Stimulated activated CD4-positive, alpha-beta T cell treated with anti-CD3 and anti-CD28 coated beads, Interleukin-2, amount 100 ng/mL, for 4 hours (primary cell): ENCODE measurements around the gene ALCAM.
A peak's percentile ranks its signal among the peaks of the same experiment; 100 is the strongest.

Experiments used
- DNase-seq: peaks from one replicate; pipeline ENCODE4 v3.0.0-alpha.2; 2020; ENCODE audit warnings: low read depth

ALCAM gene

DNA sequence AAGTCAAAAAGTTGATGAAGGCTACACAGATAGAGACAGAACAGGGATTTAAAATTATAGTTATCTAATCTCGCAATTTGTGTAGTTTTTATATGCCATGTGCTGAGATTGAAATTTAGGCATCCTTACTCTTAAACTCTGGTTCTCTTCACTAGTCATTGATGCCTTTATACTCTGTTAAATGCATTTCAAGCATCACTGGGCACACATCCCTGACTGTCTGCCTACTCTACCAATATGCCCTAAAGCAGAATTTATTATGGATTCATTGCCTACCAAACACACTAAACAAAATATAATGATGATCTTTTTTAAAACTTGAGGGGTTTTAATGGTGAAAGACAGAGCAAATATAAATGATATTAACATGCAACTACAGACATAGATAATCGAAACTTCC lies 10.3 kb upstream of the ALCAM start:
- no peak for DNase-seq

DNA sequence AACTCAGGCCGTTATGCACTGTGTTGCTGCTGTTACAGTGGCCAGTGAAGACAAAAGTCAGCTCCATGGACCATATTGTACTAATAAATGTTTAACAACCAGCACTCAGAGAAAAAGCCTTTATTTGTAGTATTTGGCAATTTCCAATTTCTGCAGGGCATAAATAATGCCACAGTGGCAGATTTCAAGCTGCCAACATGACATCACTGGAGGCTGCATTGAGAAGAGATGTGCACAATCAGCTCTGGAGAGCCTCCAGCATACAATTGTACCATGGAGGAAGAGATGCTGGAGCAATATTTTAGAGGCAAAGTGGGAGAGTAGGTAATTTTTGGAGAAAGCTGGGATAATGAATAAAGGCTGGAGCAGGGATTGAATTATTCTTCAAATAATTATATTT lies 9.7 kb upstream of the ALCAM start:
- DNase-seq: no peak

DNA sequence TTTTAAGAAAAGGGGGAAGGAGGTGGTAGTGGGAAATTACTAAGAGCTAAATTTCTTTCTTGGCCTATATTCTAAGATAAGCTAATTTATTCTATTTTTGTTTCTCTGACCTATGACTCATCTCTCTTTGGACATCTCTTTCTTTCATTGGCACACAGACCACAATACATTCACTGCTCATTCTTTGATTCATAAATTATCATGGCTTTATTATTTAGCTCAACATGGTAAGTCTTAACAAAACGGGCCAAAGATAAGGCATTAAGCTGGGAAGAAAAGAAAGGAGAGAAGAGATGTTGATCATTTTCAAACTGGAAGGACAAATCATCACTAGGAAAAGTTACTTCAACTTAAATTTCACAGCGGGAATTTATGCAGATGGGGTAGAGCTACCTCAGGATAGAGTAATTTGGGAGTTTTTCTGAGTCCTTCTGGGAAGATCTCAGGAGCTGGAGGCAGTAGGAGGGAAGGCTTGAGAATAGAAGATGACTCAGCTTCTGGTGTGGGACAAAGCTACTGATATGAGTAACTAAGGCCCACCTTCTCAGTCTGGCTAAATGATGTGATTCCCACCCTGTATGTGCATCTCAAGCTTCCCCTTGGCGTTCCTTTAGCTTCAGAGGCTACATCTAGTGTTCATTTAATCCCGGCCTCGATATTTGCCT lies 7.5 kb upstream of the ALCAM start:
- no peak for DNase-seq

DNA sequence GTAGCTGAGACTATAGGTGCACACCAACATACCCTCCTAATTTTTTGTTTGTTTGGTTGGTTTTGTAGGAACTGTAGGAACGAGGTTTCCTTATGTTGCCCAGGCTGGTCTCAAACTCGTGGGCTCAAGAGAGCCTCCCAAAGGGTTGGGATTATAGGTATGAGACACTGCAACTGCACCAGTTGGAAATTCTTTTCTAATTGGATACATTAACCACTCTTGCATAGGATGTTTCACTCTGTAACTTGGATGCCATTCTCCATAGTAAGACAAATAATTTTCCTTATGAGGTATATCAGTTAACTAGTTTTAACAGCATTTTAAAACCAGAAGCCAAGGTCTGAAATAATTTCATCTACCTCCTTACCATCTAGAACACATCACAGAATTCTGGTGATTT lies 6.7 kb upstream of the ALCAM start:
- DNase-seq: no peak

DNA sequence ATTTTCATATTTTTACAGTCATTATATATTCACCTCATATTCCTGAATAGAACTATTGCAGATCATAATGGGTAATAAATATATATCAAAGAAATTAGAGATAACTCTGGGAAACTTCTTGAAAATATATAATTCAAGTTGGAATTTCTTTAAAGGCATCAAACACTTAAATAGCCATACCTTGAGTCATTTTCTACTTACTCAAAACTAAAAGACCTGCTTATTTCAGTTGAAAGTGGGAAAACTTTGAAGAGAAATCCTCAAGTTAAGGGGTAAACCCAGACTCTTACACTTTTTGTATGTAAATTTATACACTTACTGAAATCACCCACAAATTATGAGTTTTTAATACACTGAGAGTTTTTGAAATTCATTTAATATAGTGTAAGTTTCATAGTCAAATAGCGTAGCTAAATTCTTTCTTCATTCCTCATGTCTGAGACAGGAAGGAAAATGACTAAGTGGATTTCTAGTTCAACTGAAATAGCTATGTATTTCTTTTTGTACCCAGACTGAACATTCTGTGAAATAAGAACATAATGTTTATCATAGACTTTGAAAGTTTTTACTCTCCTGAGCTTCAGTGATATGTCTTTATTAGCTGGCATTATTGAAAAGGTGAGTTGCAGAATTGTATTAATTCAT lies 4.6 kb upstream of the ALCAM start:
- no peak for DNase-seq

DNA sequence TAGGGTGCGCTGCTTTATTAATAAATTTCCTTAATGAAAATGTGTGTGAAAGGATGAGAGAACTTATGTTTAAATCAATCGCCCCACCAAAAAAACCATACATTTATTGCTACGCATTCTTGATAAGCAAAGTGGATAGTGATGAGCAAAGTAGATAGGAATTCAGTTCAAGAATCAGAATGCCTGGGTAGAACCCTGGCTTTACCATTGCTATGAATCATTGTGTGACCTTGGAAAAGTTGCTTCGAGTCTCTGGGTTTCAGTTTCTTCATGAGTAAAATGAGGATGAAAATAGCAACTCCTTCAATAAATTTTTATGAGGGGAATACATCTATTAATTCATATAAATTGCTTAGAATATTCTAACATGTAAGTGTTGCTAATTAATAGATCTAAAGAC lies 2.6 kb upstream of the ALCAM start:
- no peak for DNase-seq

DNA sequence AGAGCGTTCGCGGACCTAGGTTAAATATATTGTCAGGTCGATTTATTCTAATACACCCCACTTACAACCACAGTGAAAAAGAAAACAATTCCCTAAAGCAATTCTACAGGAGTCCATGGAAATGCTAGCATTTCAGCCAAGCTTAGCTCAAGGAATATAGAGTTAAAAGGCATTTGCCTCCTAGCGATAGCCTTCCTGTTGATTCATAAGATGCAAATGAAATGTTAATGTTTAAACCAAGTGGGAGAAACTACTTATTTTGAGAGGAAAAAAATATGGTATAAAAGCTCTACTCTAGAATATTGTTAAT lies 1.7 kb upstream of the ALCAM start:
- no peak for DNase-seq

DNA sequence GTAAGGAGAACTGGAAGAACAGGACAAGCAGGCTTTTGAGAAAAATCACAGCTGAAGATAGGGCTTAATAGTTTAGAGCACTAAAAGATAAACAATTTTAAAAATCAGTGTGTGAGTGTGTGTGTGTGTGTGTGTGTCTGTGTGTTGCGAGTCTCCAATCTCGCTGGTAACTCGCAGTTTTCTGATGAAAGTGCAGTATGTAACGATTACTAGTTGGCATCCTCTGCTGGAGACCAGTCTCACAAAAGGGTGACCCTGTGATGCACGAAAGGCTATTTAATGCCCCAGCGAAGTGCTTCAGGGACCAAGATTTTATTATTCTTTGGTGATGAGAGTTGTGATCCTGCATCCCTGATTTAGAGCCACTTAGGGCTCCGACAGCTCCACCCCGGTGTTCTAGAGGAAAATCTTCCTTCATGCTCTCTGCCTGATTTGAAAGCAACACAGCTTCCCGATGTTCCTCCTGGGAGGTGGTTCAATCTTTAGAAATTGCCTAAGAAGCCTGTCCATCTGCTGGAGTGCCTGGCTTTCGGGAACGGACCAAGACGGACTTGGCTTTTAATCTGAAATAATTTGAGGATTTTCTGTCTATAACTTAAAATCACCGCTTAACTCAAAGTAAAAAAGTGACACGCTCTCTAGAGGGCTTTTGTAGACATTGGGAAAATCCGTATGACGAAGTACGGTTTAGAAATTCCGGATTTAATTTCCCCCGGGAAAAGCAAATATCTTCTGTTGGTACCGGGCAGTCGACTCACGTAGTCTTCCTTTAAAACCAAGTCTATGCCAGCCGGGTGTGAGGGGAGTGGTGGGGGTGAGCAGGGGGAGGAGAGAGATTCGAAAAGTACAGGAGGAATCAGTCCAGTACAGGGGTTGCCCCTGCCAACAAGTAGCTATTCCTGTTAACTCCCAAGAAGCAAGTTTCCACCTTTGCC lies 1.1 kb upstream of the ALCAM start:
- no peak for DNase-seq

DNA sequence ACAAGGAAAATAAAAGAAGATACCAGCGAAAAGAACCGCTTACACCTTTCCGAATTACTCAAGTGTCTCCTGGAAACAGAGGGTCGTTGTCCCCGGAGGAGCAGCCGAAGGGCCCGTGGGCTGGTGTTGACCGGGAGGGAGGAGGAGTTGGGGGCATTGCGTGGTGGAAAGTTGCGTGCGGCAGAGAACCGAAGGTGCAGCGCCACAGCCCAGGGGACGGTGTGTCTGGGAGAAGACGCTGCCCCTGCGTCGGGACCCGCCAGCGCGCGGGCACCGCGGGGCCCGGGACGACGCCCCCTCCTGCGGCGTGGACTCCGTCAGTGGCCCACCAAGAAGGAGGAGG lies 325 bp downstream of the ALCAM start:
- no peak for DNase-seq

DNA sequence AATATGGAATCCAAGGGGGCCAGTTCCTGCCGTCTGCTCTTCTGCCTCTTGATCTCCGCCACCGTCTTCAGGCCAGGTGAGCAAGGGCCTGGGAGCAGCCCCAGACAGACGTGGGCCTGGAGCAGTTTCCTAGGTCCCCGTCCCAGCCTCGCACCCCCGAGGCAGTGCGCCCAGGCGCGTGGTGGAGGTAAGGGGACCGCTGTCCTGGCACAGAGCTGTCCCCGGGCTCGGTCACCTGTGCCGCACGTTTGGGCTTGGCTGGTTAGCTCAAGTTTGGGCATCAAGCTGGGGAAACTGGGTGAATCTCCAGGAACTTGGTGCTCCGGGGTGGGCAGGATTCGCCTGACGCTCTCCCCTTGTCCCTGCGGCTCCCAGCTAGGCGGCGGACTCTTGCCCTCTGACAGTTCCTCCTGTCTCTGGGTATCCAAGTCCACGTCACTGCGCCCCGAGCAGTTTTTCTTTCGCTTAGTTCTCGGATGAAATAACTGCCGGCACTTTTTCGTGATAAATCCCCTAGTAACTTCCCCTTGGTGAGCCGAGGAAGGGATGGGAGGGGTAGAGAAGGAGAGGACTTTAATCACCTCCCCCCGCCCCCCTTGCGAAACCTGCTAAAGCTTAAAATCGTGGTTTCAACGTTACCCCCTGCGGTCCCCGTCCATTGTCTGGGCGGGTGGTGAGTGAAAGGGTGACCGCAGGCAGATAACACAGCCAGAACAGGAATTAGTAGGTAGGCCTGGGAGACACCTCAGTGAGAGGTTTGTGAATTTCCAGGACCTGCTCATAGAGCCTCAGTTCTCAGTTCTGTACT lies 901 bp downstream of the ALCAM start:
- DNase-seq: no peak

DNA sequence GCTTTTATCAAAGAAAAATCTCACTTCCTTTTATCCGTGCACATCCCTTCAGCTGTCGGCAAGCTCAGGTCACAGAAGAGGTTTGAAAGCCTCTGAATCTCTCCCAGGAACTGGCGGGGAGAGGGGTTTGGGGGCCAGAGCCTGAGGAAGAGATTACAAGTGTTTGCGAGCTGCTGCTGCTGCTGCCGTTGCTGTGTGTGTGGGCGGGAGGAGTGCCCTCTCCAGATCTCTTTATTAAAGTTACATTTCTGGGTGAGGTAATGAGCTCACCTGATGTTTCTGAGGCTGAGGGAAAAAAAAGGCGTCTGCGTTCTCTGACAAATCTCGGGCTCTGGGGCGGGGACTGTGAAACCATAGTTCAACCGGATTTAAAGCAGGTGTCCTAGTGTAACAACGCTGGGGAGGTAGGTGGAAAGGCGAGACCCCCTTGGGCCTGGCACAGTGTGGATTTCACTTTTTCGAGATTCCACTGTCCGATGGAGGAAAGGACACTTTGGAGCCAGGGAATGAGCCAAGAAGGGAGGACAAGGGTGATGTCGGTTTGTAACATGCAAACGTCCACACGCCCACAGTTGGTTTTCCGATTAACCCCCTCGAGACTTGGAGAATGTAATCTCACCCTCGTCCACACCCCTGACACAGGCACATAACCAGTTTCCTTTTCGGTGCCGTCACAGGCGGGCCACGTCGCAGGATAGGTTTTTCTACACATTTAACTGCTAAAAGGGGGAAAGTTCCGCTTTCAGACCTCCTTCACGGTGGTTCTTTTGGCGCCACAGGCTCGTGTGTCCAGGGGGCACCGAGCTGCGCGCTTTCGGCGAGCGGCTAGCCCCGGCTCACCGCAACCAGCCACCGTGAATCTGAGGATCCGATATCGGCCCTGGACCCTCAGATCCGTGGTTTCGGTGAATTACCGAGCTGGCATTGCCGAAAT lies 2.1 kb downstream of the ALCAM start:
- peak; percentile 78 for DNase-seq

DNA sequence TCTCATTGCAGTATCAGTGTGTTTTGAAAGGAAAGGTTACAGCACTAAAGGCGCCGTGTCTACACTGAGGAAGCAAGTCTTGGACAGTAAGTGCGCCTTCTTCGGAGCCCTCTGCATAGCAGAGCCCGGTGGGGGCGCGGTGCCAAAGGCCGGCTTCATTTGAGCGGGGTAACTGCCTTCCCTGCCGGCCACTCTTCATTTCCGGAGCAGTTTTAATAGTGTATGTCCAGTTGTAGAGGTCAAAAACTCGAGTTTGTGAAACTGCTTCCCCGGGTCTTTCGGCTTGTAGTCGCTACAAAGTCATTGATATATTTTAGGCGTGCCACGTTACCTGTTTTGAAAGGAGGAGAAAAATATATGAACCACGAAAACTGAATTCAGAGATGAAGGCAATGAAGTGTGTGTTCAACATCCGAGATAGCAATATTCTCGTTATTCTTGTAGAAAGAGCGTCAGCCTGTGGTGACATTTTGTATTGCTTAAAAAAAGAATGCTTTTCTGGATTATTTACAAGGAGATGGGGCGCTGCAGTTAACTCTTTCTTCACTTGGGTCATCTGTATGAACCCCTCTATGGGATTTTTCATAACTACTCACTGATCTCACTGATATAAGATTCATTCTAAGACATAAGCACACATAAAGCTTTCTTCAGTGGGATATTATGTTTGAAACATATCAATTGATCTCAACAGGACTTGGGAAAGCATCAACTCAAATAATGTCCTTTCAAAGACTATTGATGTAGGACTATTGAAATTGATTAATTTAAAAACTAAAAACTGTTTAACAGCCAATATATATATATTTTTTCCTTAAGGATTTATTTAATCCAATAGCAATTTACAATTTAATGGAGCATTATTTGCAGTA lies 3.0 kb downstream of the ALCAM start:
- DNase-seq: no peak

DNA sequence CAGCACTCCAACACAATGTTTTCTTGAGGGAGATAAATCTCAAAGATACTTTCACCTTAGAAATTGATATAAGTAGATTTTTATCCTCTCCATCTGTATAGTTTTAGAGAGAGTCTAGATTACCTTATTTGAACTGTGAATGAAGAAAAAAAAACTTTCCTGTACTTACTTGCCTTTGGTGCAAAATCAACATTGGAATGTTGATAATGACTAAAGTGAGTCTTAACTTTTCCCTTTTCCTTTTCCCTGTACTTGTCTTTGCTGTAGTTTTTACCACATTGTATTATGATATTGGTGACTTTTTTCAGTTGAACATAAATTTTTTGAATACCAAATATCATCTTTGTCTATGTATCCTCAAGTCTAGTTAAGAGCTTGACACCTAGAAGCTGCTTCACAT lies 6.7 kb downstream of the ALCAM start:
- DNase-seq: no peak

DNA sequence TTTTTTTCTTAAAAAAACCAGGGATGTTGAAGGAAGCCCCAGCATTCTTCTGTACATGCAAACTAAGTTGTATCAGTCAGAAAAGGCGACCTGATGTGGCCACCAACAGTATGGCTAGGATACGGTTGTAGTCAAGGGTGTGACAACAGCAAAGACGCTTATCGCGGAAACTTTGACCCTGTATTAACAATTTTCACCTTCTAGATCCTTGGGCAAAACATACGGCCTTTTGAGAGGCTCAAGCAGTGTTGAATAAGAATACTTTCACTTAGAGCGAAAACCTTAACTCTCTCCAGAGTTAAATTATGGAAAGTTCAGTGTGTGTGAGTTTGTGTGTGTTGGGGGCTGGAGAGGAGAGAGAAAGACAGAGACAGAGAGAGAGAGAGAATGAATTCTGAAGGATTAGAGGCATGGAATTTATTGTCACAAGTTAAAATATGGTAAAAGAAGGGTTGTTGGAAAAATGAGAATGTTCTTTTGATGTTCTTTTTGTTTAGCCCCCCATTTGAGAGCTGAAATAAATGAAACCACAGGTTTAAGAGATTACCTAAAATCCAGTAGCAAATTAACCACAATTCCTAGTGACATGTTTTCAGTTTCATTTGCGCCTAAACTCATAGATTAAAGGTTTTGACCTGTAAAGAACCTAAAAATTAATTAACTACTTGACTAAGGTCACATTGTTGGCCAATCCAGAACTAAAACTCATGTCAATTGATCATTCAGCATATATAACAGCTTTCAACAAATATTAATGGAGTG lies 9.2 kb downstream of the ALCAM start:
- no peak for DNase-seq

DNA sequence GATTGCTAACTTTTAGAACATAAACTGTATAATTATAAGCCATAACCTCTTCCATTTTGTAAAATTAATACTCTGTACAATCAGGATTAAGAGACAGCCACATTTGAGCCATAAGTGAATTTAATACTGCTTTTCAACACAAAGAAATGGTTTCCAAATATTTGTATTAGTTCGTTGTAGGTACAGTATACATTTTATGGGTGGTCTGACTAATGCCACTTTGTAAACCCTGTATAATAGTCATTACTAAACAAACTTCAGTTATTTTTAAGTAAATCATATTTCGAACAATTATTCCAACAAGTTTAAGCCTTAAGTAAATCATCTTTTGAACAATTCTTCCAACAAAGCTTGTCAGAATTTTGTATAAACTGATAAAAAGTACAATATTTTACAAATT lies 11.0 kb downstream of the ALCAM start:
- DNase-seq: no peak

DNA sequence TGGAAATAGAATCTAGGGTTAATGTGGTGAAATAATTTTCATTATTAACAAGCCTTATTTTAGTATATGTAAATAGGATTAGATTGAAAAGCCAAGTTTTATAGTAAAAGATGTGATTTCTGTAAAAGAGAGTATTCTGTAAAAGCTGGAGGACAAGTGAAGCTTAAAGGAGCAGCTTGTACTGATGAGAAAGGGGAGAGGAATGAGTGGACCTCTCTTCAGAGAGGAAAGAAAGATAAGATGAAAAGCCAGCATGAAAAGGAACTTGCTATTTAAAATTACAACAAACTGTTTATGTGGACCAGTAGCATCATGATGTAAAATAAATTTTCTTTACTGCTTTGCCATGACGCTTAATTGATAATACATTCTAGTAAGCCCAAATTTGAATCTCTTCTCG lies 18.5 kb downstream of the ALCAM start:
- DNase-seq: no peak

DNA sequence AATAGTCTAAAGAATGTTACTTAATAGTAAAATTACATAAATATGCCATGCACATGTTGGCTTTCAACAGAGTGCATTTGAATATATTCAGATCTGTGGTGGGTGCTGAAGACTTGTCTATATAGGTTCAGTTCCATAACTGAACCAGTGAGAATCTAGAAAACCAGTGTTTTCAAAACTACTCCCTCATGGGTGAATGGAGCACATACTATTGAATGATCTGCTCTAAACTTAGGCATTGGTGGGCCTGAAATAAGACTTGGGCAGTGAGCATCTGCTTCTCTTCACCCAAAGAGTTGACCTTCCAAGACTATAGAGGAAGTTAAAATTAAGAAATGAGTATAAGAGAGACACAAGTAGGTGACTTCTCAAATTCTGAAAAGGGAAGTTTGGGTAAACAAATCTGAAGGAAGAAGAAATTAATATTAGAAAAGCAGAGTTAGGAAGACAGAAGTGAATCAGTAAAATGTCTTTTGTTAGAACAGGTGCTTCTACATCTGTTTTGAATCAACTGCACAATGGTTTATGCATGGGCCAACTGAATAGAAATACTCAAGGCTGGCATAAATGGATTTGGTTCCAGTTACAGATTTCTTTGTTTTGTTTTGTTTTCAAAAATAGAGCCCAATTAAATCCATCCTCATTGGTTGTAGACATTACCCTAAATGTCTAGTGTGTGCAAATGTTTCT lies 19.3 kb downstream of the ALCAM start:
- no peak for DNase-seq

DNA sequence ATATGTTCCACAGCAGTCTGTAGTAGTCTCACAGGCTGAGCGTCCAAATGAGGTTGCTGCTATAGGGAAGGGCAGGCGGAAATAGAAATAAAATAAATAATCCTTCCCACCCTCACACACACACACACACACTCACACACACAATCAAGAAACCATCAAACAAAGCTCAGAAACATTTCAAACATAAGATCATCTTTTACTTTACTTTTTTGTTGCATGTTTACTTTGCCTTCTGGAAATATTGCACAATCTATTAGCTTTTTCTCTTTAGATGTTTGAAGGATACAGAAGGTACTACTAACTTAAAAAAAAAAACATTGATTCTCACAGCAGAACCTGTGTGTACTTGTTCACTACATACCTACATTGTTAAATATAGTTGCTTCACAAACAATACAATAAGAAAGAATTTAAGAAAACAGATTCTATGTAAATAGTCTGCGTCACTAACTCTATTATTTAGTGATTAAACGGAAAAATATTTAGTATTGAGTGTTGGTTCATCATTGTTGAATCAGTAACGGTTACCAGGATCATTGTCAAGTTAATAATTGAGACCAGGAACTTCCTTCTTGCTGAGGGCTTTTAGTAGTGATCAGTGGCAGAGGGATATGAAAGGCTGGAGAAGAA lies 20.5 kb downstream of the ALCAM start:
- no peak for DNase-seq

DNA sequence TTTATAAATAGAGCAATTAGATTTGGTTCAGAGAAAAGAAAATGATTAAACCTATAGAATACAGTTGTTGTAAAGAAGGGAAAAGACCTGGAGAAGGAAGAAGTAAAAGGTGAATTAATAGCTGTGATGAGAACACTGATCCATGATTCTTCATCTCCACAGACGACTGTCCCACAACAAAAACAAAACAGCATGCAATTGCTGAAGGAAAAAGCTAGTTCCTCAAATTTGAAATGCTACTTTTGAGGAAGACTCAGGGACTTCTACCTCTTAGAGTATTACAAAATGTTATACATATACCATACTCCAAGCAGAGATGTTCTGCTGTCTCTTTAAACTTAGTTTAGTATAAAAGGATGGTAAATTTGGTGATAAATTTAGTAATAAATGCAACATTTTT lies 21.5 kb downstream of the ALCAM start:
- no peak for DNase-seq
